DND-41 (cell line): ENCODE measurements around the gene ITGB2.

ENCODE experiments used
- ATAC-seq: fragments of 200-7000 bp; cut with Tn5 transposase; 3 replicates; pipeline ENCODE4 v1.9.1; 2021; ENCODE audit warnings: low read depth; ENCODE audit not compliant: insufficient read depth
- DNase-seq: peaks from one replicate; pipeline ENCODE4 v3.0.0-alpha.2; 2020
- H2AFZ ChIP-seq: 2 replicates; pipeline ENCODE4 v1.6.0; 2012; ENCODE audit warnings: low read depth, low read length
- H3K27ac ChIP-seq: 2 replicates; pipeline ENCODE4 v1.5.1; 2012; ENCODE audit warnings: low read length, inconsistent platforms
- H3K27me3 ChIP-seq: fragments of 200-600 bp; sonication (generic); 2 replicates; pipeline ENCODE4 v1.6.0; 2012; ENCODE audit warnings: low read length, mild to moderate bottlenecking, inconsistent platforms; ENCODE audit not compliant: insufficient read depth, poor library complexity
- H3K36me3 ChIP-seq: 2 replicates; pipeline ENCODE4 v1.5.1; 2012; ENCODE audit warnings: low read length, inconsistent platforms; ENCODE audit not compliant: insufficient read depth
- H3K4me1 ChIP-seq: 2 replicates; pipeline ENCODE4 v1.5.1; 2012; ENCODE audit warnings: mild to moderate bottlenecking, low read length; ENCODE audit not compliant: insufficient read depth
- H3K4me2 ChIP-seq: 2 replicates; pipeline ENCODE4 v1.6.0; 2012; ENCODE audit warnings: mild to moderate bottlenecking, moderate library complexity, low read length, inconsistent platforms; ENCODE audit not compliant: insufficient read depth
- H3K4me3 ChIP-seq, 2 experiments: fragments of 200-600 bp in 1 of 2; shearing (Covaris generic) in 1 of 2; 2 replicates each; pipeline ENCODE4 v1.5.1; 2012 to 2016; ENCODE audit warnings: inconsistent platforms in 2 of 2, low read length in 2 of 2, mild to moderate bottlenecking in 2 of 2, low read depth in 1 of 2, moderate library complexity in 1 of 2
- H3K79me2 ChIP-seq: 2 replicates; pipeline ENCODE4 v1.6.0; 2012; ENCODE audit warnings: low read length, inconsistent platforms; ENCODE audit not compliant: insufficient read depth
- H3K9ac ChIP-seq: 2 replicates; pipeline ENCODE4 v1.6.0; 2012; ENCODE audit warnings: low read depth, mild to moderate bottlenecking, inconsistent platforms, low read length, moderate library complexity
- H3K9me3 ChIP-seq: 2 replicates; pipeline ENCODE4 v1.5.1; 2012; ENCODE audit warnings: low read length, moderate library complexity, mild to moderate bottlenecking, inconsistent platforms; ENCODE audit not compliant: insufficient read depth, severe bottlenecking
- H4K20me1 ChIP-seq: 2 replicates; pipeline ENCODE4 v1.6.0; 2012; ENCODE audit warnings: low read length; ENCODE audit not compliant: insufficient read depth
- EZH2 ChIP-seq: IDR thresholded peaks from 3 replicates; pipeline ENCODE4 v1.6.1; 2012; ENCODE audit warnings: borderline replicate concordance, low read depth, mild to moderate bottlenecking, moderate library complexity, low read length, inconsistent platforms; ENCODE audit not compliant: severe bottlenecking
- TF ChIP-seq, protein P1 (sequence below): IDR thresholded peaks from 2 replicates; pipeline ENCODE4 v1.5.1; 2012; ENCODE audit warnings: borderline replicate concordance, low read length, moderate library complexity, mild to moderate bottlenecking; ENCODE audit not compliant: poor library complexity, severe bottlenecking; ENCODE audit errors: extremely low read depth

Gene ITGB2

DNA sequence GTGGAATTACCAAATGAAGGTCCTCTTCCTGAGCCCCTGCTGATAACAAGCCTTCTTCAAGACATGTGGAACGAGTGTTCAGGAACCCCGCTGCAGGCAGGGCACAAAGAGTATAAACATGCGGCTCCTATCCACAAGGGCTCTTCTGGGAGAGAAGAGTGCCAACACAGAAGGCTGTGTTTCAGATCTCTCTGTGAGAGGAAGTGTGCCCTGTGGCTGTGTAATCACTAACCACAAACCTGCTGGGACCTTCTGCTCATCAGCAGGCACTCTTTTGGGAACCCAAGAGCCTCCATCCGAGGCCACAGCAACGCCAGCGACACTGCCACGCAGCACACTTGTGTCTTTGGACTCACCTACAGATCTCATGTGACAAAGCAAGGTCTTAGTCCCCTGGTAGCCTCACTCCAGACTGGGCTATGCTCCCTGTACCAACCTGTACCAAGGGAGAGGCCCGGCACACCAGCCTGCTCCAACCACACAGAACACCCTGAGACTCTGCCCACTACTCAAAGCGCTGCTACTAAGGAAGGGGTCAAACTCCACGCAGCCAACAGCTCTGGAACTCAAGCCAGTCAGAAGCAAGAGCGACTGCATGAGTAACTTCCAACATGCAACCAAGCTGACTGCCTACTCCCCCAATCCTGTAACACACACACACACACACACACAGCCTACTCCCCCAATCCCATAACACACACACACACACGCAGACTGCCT lies 55.0 kb downstream of the ITGB2 start:
- peaks cover 42% of the 10 kb centered on the region for H3K4me1 ChIP-seq
- H3K9me3 ChIP-seq = no peaks in the 10 kb centered on the region
- 0 out of 2 replicates have a peak overlapping the region, but pooled peaks have one; percentile 51 for H3K27ac ChIP-seq
- H3K79me2 ChIP-seq = peaks cover 96% of the 10 kb centered on the region
- H3K4me3 ChIP-seq = no peak overlapping the region
- TF ChIP-seq EZH2 = no peak
- TF ChIP-seq, protein P1, sequence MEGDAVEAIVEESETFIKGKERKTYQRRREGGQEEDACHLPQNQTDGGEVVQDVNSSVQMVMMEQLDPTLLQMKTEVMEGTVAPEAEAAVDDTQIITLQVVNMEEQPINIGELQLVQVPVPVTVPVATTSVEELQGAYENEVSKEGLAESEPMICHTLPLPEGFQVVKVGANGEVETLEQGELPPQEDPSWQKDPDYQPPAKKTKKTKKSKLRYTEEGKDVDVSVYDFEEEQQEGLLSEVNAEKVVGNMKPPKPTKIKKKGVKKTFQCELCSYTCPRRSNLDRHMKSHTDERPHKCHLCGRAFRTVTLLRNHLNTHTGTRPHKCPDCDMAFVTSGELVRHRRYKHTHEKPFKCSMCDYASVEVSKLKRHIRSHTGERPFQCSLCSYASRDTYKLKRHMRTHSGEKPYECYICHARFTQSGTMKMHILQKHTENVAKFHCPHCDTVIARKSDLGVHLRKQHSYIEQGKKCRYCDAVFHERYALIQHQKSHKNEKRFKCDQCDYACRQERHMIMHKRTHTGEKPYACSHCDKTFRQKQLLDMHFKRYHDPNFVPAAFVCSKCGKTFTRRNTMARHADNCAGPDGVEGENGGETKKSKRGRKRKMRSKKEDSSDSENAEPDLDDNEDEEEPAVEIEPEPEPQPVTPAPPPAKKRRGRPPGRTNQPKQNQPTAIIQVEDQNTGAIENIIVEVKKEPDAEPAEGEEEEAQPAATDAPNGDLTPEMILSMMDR = no peak
- no peak overlapping the region for H3K9ac ChIP-seq
- H3K36me3 ChIP-seq = peaks cover 51% of the 10 kb centered on the region
- no peaks in the 10 kb centered on the region for H3K27me3 ChIP-seq
- ATAC-seq (peak; percentile 87), DNase-seq (peak; percentile 49)
- peaks cover 86% of the 10 kb centered on the region for H4K20me1 ChIP-seq
- no peak overlapping the region for H2AFZ ChIP-seq
- H3K4me2 ChIP-seq = no peak overlapping the region

DNA sequence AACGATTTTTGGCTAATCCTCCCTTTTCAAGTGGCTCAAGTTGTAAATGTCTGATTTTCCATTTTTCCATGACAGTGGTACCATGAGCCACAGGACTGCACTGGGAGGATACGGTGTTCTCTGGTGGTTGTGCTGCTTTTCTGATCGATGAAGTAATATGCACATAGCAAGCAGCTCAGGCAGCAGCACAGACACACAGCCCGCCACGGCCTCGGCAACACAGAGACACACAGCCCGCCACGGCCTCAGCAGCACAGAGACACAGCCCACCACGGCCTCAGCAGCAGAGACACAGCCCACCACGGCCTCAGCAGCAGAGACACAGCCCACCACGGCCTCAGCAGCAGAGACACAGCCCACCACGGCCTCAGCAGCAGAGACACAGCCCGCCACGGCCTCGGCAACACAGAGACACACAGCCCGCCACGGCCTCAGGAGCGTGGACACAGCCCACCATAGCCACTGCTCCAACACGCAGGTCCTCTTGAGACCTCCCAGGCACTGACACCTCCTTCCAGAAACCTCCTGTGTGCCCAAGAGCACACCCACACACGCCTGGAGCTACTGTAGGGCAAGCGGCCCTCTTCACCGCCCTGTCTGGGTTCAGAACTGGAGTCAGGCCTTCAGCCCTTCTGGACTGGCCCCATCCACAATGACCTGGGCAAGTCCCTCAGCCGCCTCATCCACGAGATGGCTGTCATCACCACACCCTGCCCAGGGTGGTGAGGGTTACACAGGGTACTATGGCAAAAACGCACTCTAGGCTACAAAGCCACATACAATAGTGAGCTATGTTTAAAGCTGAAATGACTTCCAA lies 57.6 kb downstream of the ITGB2 start:
- Histone ChIP-seq H3K27ac (no peak overlapping the region), H2AFZ (no peak overlapping the region), H3K4me1 (peaks cover 26% of the 10 kb centered on the region), H3K9me3 (no peaks in the 10 kb centered on the region), H3K9ac (no peak overlapping the region), H3K4me3 (no peak overlapping the region), H3K79me2 (peaks cover 89% of the 10 kb centered on the region), H3K27me3 (no peaks in the 10 kb centered on the region), H4K20me1 (peaks cover 79% of the 10 kb centered on the region), H3K4me2 (no peak overlapping the region), H3K36me3 (peaks cover 72% of the 10 kb centered on the region)
- DNase-seq (no peak), ATAC-seq (no peak)
- TF ChIP-seq, protein P1 = no peak
- TF ChIP-seq EZH2 = no peak

DNA sequence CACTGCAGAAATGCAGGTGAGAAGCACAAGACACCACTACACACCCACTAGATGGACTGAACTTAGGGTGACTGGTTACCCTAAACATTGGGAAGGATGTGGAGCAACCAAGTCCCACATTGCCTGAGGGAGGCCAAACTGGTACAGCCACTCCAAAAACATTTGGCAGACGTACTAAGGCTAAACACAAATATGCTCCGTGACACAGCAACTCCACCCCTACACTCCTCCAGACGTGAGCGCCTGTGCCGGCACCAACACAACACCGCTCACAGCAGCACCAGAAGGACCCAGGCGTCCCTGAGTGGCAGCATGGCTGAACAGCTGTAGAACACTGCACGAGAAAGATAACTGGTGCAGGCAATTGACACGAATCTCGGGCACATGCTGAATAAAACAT lies 61.9 kb downstream of the ITGB2 start:
- Histone ChIP-seq H3K9me3 (no peaks in the 10 kb centered on the region), H3K36me3 (peaks cover 81% of the 10 kb centered on the region), H2AFZ (no peak overlapping the region), H3K4me1 (no peaks in the 10 kb centered on the region), H3K4me2 (no peak overlapping the region), H3K27ac (no peak overlapping the region), H4K20me1 (peaks cover 56% of the 10 kb centered on the region), H3K79me2 (peaks cover 57% of the 10 kb centered on the region), H3K4me3 (no peak overlapping the region), H3K9ac (no peak overlapping the region), H3K27me3 (no peaks in the 10 kb centered on the region)
- ATAC-seq = no peak
- no peak for DNase-seq
- no peak for TF ChIP-seq EZH2
- TF ChIP-seq, protein P1 = no peak
